Right lung (tissue), 5 donors: ENCODE measurements around the gene MUC16. TPM values are rescaled to one million over a fixed set of nuclear protein-coding genes. Genes with fewer than 3 reads are reported as not detected.
A peak's percentile ranks its signal among the peaks of the same experiment; 100 is the strongest.

Experiments used
- DNase-seq, 2 donors: peaks; one replicate each; pipeline ENCODE4 v3.0.0-alpha.2; 2013
- polyA plus RNA-seq, 5 donors: library from polyadenylated mRNA; unstranded; fragments of 120-200 nt; gene quantifications; one replicate each; pipeline versions ENCODE4 v1.2.1 to v1.2.3, GENCODE V29; 2013; ENCODE audit warnings: inconsistent platforms in 1 of 5, low replicate concordance in 1 of 5; ENCODE audit not compliant: insufficient read length in 5 of 5, insufficient read depth in 1 of 5

The MUC16 gene
- polyA plus RNA-seq, 5 donors, result under 0.01 to 0.09 (median 0.01) TPM; not detected in 2

DNA sequence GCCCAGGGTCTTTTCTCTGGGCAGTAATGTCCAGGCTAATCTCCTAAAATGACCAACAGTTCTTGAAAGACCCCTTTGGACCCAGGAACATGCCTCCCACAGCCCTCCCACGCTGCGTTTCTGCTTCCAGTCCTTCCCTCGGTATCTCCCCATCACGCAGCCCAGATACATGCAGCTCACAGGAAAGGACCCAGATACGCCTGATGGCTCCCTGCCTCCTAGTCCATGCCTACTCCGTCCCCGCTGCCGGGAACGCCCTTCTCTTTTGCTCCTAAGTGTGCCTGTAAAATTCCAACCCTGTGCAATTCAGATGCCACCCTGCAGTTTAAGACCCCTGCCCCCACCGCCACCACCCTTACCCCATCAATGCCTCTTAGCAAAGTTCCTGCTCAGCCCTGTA, 778 bp downstream of the MUC16 start:
- no peak for DNase-seq

DNA sequence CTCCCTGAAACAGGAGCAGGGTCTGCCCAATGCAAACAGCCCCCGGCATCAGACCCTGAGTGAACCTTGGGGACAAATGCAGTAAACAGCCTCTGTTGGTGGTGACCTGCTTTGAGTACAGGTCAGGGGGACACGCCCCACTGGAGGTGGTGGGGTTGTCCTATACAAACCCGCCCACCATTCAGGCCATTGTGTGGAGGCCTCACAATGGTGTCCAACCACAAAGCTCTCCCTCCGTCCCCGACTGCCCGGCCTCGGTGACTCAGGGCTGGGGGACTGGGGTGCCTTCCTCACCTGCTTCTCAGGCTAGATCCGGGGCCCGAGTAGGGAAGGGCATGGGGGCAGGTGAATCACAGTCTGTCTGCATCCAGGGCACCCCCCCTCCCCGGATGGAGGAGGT, 1.5 kb downstream of the MUC16 start:
- no peak for DNase-seq

DNA sequence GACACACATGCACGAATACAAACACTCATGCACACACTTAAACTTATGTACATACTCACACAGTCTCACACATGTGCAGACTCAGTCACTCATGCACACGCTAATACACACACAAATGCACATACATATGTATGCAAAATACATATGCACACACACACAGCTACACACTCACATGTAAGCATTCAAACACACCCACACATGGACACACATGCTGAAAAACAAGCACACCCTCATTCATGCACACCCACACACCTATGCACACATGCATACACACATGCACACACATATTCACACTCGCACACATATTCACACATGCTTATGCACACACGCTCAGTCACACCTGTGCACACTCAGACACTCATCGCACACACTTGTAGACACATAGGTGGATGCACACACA, 9.3 kb downstream of the MUC16 start:
- no peak for DNase-seq

DNA sequence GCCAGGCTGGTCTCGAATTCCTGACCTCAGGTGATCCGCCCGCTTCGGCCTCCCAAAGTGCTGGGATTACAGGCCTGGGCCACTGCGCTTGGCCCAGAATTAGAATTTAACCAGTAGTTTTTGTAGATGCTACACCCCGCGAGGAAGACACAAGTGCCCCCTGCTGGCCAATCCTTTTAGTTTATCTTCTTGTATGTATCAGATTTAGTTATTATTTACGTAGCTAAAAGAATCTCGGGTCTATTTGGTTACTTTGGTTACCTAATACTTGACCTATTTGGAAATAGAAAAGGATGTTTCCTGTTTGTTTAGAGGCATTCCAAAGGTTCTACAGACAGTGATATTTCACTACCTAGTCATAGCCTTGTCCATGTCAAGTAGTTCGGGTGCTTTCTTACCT, 22.0 kb downstream of the MUC16 start:
- no peak for DNase-seq

DNA sequence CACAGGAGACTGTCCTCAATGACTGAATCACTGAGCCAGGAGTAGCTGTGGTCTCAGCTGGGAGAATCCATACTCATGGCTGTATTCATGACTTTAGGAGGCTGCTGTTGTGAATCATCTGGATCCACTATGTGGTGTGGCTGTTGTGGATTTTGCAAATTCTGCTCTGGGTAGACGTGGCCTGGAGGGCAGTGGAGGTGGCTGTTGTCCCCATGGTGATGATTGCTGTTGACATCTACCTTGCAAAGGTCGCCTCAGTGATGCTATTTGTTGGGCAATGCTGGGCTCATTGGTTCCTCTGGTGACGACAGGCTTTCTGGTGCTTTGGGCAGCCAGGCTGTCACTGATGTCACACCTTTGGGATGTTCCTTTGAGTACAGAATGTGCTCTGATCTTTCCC, 23.9 kb downstream of the MUC16 start:
- no peak for DNase-seq

DNA sequence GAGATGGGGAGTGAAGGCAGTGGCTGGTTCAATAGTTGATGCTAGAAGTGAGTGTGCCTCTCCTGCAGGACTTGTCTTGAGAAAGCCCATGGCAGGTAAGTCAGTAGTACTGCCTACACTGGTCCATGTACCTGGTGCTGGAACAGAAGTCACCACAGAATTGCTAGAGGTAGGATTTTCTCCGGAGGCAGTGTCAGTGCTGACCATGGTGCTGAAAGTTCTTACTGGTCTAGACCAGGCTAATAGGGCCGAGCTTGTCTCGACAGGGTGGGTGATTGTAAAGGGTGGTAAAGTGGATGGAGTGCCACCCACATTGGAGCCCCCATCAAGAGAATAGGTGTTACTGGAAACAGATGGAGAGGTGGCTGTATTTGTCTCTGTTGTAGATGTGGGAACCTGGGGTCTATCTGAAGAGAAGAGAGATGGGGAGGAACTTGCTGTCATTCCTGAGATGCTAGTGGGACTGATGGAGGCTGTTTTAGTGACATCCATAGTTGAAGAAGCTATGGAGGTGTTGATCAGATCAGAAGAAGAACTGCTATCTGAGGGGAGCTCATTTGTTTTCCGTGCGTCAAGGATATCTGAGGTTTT, 36.6 kb downstream of the MUC16 start:
- DNase-seq, result peak; percentile 0 to 1

DNA sequence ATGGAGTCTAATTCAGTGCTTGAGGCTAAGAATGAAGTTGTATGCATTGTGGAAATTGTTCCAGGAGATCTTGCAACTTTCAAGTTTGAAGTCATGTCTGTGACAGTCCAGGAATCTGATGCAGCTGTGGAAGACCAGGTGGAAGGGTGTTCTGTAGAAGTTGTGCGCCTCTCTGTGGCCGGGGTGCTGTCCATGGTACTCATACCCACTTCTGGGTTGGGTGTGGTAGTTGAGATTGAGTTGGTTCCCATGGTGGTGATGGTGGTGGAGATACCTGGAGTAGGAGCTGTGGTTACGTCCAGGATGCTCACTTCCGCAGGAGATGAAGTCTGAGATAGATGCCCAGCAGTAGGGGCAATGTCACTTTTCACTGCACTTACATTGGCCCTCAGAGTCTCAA, 44.3 kb downstream of the MUC16 start:
- no peak for DNase-seq

Other genes starting within 250 kb of the MUC16 start
- gene ZNF558, start 178.1 kb downstream of the MUC16 start, polyA plus RNA-seq, result 10 to 100 TPM; 35.8 to 58.7 (median 48.2) TPM
- gene MBD3L1, start 178.0 kb downstream of the MUC16 start, polyA plus RNA-seq, result not detected
- under 1 TPM in 2 of 5 donors, not detected in 3; 0.04 to 0.12 TPM for gene OR1M1, start 76.7 kb upstream of the MUC16 start, polyA plus RNA-seq
- gene OR7G2, start 97.1 kb upstream of the MUC16 start, polyA plus RNA-seq, result under 1 TPM in 4 of 5 donors, not detected in 1; 0.04 to 0.08 (median 0.05) TPM
- not detected for gene OR7G1, start 105.4 kb upstream of the MUC16 start, polyA plus RNA-seq
- gene OR7G3, start 116.5 kb upstream of the MUC16 start, polyA plus RNA-seq, result not detected
- gene ZNF317, start 130.0 kb upstream of the MUC16 start, polyA plus RNA-seq, result 10 to 100 TPM; 26.6 to 32.8 (median 32.0) TPM
- gene OR7D2, start 168.6 kb upstream of the MUC16 start, polyA plus RNA-seq, result 1 to 10 TPM in 1 of 5 donors, under 1 TPM in 4; 0.05 to 2.0 (median 0.12) TPM
- under 1 TPM; 0.04 to 0.10 (median 0.06) TPM for gene OR7D4, start 209.2 kb upstream of the MUC16 start, polyA plus RNA-seq
- gene OR7E24, start 240.5 kb upstream of the MUC16 start, polyA plus RNA-seq, result not detected